CD4-positive, alpha-beta T cell treated with Interleukin-21 for 1 hour (primary cell): Measurements from ENCODE around the gene ZIM2.
A peak's percentile ranks its signal among the peaks of the same experiment; 100 is the strongest.

Experiments
- DNase-seq: peaks from one replicate; pipeline ENCODE4 v3.0.0-alpha.2; 2020

The ZIM2 gene

GRCh38 chr19:56838909-56839651, 1.4 kb downstream of the ZIM2 start:
- DNase-seq = peak; percentile 37

GRCh38 chr19:56838024-56838908, 2.3 kb downstream of the ZIM2 start:
- DNase-seq = peak; percentile 4

GRCh38 chr19:56837492-56838023, 3.0 kb downstream of the ZIM2 start:
- peak; percentile 0 for DNase-seq

- no peak for DNase-seq
Observed at GRCh38 chr19:56837004-56837403, 3.5 kb downstream of the ZIM2 start.

DNA sequence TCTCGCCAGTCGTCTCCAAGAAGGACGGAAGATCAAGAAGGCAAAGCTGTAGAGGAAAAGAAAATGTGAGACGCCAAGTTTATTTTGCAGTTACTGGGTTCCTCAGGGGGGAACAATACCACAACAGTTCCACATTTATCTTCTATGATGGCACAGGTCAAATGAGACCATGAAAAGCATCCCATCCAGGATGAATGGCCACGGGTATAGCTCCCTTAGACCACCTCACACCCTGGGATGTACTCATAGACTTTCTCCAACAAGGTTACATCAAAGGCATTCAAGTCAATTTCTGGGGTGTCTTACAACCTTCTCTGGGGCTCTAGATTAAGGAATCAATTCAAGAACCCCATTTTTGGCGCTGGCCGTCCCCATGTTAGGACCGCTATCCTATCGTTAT, 4.5 kb downstream of the ZIM2 start:
- no peak for DNase-seq

- DNase-seq = no peak
Observed at GRCh38 chr19:56835401-56835800, 5.1 kb downstream of the ZIM2 start.

DNA sequence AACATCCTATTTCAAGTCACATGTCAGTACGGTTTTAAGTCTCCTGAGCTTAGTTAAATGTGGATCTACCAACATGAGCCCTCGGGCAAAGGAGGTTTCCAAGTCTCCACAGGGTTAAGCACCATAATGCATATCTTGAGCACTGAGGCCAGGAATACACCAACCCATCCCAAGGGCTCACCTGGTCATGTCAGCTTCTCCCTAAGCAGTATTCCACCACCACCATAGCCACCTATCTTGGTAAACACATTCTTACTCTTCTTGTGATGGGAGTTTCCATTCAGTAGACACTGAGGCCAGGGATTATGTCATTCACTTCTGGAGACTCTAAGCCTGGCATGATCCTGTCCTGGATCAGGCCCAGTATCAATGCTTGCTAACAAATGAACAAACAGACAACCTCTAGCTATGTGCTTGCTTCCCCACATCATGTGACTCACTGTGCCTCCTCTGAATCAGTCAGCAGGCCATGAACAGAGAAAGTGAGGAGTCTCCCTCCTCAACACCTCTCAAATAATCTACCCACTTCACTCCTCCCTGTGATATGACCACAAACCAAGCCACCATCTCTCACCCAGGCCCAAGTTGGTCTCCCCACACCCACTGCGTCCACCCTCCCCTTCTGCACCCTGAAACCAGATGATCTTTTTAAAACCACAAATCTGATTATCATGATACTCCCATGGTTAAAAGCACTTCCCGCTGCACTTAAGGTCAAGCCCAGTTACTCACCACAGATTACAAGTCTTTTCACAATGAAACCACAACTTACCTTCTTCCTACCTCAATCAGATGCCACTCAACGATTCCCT, 5.8 kb downstream of the ZIM2 start:
- no peak for DNase-seq

DNA sequence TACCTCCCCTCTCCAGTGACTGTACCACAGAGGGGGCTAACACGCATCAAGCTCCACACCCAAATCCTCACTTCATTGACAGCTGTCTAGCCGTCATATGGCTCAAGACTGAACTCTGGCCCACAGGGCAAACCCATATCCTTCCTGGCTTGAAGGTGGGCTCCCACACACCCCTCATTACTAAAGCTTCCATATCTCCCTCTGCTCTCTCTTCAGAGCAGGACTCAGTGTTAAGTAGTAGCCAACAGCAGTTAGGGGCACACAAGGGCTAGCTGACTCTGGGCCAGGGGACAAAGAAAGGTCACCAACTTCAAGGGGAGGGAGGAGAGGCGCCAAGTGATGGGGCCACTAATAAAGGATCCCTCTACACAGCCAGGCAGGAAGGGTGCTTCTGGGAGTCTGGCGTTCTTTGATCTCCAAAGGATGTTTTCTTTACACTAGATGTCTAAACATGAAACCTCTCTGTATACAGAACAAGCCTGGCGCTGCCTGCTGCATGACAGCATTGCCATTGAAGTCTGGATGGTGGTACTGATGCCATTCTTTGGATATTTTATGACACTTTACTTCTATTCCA, 8.1 kb downstream of the ZIM2 start:
- DNase-seq = no peak

DNA sequence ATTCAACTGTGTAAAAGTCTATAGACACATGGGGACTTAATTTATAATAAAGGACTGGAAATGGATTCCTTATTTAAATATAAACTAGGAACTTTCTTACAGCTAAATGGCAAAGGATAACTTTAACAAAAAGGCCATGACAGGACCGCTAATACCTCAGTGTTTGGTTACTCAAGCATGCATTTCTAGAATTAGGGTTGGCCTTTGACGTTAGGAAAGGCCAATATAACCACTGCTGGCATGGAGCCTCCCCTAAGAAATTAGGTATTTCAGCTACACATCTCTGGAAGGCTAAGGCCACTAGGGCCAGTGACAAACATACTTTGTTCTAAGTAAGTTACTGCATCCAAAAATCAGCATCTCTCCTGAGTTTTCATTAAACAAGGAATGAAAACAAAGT, 9.3 kb downstream of the ZIM2 start:
- no peak for DNase-seq

DNA sequence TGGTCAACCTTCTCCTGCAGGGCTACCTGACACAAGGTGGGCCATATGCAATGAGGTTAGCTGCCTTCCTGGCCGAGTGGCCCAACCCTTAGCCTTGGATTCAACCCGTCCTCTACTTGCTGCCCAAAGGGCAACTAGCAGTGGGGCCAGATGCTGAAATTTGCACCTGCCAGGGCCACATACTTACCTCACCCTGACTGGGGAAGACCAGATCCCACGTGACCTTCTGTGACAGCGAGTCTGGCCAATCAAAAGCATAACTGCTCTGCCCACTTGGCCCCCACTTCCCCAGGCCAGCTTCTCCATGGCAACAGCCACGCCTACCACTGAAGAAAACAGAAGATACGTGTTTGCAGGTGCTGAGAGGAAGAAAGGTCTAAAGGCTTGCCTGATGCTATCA, 10.9 kb downstream of the ZIM2 start:
- DNase-seq = no peak

GRCh38 chr19:56827708-56828107, 12.8 kb downstream of the ZIM2 start:
- DNase-seq = no peak

DNA sequence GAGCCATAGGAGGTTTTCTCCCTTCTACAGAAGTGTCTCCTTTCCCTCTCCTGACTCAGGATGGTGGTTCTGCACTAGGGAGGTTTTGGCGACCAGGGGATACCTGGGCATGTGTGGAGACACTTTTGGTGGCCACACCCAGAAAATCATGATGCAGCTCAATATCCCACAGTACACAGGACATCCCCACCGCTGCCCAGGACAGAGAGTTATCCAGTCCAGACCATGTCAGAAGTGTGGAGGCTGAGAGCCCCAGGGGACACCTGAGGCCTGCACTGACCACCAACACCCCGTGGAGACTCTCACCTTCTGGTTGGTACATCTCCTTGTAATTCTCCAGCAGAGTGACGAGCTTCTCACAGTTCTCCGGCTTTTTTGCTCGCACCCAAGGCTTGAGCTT, 16.6 kb downstream of the ZIM2 start:
- no peak for DNase-seq

- DNase-seq = no peak
Observed at GRCh38 chr19:56823417-56823816, 17.1 kb downstream of the ZIM2 start.

DNA sequence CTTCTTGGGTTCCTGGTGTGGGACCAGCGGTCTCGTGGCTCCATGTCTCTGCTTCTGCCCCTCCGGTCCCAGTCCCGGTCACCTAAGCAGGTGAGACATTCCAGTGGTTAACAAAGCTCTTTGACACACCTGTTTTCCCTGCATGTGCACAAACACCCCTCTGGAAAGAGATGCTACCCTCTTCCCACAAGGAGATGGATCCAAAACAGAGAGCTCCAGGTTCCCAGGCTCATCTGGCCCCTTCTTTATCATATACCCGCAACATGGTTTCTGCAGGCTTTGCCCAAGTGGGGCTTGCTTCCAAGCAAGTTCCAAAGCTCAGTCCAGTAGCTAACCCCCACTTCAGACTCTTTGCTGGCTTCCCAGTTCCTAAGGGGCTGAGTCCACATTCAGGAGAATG, 17.8 kb downstream of the ZIM2 start:
- no peak for DNase-seq

GRCh38 chr19:56821675-56822074, 18.9 kb downstream of the ZIM2 start:
- no peak for DNase-seq

DNA sequence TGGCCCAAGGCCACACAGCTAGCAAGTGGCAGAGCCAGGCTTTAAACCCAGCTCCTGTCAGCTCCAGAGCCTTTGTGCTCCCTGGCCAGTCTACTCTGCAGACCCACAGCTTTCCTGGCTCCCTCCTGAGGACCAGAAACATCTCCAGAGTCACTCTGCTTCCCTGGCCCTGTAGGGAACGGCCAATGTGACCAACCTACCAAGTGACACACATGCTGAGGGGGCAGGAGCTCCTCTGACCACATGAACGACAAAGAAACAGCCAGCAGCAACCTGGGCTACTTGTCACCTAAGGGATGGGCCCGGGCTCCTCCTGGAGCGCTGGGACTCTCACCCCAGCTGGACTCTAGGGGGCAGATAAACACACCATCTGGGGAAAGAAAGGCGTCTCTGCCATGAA, 19.3 kb downstream of the ZIM2 start:
- no peak for DNase-seq

DNA sequence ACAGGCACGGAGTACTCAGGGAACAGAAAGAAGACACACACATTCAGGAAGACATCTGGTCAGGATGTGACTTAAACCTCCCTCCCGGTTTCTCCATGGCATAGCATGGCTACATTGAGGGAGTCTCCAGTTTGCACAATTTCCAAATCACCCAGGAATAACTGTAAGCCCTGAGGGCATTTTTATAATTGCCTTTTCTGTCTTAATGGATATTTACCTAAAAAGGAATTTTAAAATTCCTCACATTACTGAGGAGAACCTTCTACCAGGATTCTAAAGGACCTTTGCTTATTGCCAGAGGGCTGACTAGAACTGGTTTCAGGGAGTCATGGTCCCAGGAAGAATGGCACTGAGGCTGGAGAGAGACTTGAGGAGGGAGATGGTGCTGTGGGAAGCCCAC, 21.4 kb downstream of the ZIM2 start:
- no peak for DNase-seq

- DNase-seq = no peak
Observed at GRCh38 chr19:56814656-56815055, 25.9 kb downstream of the ZIM2 start.

- DNase-seq = no peak
Observed at GRCh38 chr19:56813531-56813930, 27.0 kb downstream of the ZIM2 start.

DNA sequence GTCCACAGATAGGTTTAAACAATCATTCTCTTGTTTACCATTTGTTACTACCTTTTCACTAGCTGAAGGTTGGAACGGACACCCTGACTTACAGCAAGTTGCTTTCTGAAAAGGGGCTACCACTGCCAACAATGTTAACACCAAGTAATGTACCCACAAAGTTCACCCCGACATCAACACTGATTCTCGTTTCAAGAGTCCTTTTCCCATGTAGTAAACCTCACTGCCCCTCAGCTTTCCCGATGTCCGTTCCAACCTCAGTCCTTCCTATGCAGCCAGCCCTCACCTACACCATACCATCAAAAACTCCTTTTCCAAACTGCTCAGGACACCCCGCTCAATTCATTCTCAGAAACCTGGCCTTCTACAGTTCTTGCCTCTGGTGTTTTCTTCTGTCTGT, 29.0 kb downstream of the ZIM2 start:
- no peak for DNase-seq

DNA sequence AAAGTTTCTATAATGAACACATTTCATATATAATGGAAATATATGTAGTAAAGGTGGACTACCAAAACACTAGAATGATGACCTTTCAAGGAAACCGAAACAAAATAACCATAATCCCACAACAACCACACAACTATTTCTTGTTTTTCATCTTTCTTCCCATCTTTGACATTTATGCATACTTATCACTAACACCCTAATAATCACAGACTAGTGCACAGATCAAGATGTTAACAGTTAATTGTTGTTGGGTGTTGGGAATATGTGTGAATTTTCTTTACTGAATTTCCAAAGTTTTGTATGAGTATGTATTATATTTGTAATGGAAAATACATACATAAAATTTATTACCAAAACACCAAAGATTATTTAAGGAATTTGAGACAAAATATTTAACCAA, 30.3 kb downstream of the ZIM2 start:
- no peak for DNase-seq

- no peak for DNase-seq
Observed at GRCh38 chr19:56808717-56809392, 31.7 kb downstream of the ZIM2 start.
